T-helper 17 cell (primary cell): ENCODE data around the gene HOXC9. TPM values are rescaled to one million over a fixed set of nuclear protein-coding genes. Genes with fewer than 3 reads are reported as not detected.

Experiments
- ATAC-seq: fragments of 150-1000 bp; cut with Tn5 transposase; 2 replicates; pipeline ENCODE4 v1.10.0; 2021; ENCODE audit warnings: mild to moderate bottlenecking, moderate library complexity
- DNase-seq, 3 donors: peaks; one replicate each; pipeline versions ENCODE4 v3.0.0 to v3.0.0-alpha.2; 2020 to 2021
- H3K9me3 ChIP-seq: one replicate; pipeline ENCODE4 v1.7.0; 2013; ENCODE audit warnings: low read length, mild to moderate bottlenecking; ENCODE audit not compliant: control insufficient read depth, poor library complexity, severe bottlenecking
- H3K27ac Mint-ChIP-seq: one replicate; pipeline ENCODE4 v1.8.0; 2022; ENCODE audit warnings: mild to moderate bottlenecking, moderate library complexity, mixed read lengths
- H3K27me3 Mint-ChIP-seq: one replicate; pipeline ENCODE4 v1.8.0; 2022; ENCODE audit warnings: mixed read lengths
- H3K36me3 Mint-ChIP-seq: one replicate; pipeline ENCODE4 v1.8.0; 2022; ENCODE audit warnings: low read depth, mixed read lengths
- H3K4me1 Mint-ChIP-seq: one replicate; pipeline ENCODE4 v1.8.0; 2022; ENCODE audit warnings: mild to moderate bottlenecking, mixed read lengths
- H3K4me3 Mint-ChIP-seq: one replicate; pipeline ENCODE4 v1.8.0; 2022; ENCODE audit warnings: mild to moderate bottlenecking, moderate library complexity, mixed read lengths
- total RNA-seq, 4 donors: library from RNA in 2 of 4; stranded (reverse) in 2 of 4; gene quantifications; one replicate each; pipeline ENCODE4 v1.2.3 and lab custom pipeline; 2022 to 2026

Gene HOXC9
- total RNA-seq, 2 donors from 2014 or later = not detected

DNA sequence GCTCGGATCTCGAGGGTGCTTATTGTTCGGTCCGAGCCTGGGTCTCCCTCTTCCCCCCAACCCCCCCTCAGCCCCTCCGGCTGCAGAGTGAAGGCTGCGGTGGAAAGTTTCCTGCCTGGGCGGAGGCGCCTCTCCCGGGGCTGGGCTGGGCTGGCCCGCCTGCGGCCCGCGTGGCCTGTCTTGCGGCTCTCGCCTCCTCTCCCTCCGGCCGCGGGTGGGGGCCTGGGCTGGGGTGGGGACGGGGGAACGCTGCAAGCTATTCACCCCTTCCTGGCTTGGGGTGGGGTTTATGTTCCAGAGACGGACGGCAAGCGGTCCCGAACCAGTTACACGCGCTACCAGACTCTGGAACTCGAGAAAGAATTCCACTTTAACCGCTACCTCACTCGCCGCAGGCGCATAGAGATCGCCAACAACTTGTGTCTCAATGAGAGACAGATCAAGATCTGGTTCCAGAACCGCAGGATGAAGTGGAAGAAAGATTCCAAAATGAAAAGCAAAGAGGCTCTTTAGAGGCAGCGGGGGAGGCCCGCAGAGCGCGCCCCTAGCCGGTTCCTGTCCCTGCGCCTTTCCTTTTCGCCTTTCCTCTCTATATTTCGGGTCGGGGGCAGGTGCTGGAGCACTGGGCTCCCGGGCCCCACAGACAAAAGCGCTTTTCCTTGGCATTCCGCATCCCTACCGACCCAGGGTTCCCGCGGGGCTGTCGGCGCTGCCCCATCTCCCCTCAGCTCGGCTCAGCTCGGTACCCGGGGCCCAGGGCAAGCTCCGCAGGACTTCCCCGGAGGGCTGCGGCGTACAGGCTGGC, 34.2 kb downstream of the HOXC9 start:
- H3K4me3 Mint-ChIP-seq = peak overlapping the region; percentile 43
- H3K27ac Mint-ChIP-seq = no peak overlapping the region
- H3K36me3 Mint-ChIP-seq = peaks cover 5% of the 10 kb centered on the region
- peaks cover 12% of the 10 kb centered on the region for H3K4me1 Mint-ChIP-seq
- ATAC-seq (no peak), DNase-seq (no peak)
- H3K9me3 ChIP-seq = peaks cover 12% of the 10 kb centered on the region
- H3K27me3 Mint-ChIP-seq = peaks cover 93% of the 10 kb centered on the region

DNA sequence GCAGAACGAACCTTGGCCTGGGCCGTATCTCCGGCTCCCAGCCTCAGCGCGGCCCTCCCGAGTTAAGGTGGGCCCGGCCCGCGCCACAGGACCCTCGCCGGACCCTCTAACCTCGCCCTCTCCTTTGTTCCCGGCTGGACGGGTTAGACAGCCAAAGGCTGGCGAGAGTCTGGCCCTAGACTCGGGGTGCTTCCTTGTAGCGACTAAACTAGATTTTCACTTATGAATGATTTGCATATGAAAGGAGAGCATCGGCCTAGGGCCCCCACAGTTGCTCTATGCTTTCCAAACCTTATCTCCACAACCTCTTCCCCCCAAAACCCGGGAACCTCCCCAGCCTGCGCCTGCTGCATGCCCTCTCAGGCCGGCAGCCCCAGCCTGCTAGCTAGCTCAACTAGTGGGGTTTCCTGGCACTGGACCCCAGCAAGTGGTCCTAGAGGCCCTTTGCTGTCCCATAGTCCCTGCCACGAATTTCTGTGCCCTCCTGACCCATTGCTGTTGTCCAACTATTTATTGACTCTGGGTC, 34.9 kb downstream of the HOXC9 start:
- H3K27me3 Mint-ChIP-seq = peaks cover 94% of the 10 kb centered on the region
- peaks cover 12% of the 10 kb centered on the region for H3K4me1 Mint-ChIP-seq
- H3K9me3 ChIP-seq = peaks cover 12% of the 10 kb centered on the region
- ATAC-seq = no peak
- no peak for DNase-seq
- H3K36me3 Mint-ChIP-seq = peaks cover 5% of the 10 kb centered on the region
- no peak overlapping the region for H3K27ac Mint-ChIP-seq
- peak overlapping the region; percentile 59 for H3K4me3 Mint-ChIP-seq

- Mint-ChIP-seq H3K4me3 (no peak overlapping the region), H3K36me3 (peaks cover 5% of the 10 kb centered on the region), H3K27ac (no peak overlapping the region), H3K27me3 (peaks cover 94% of the 10 kb centered on the region), H3K4me1 (peaks cover 10% of the 10 kb centered on the region)
- H3K9me3 ChIP-seq = peaks cover 12% of the 10 kb centered on the region
- no peak for DNase-seq
- no peak for ATAC-seq
Observed at GRCh38 chr12:54035568-54036264, 35.8 kb downstream of the HOXC9 start.

GRCh38 chr12:54036620-54037359, 36.8 kb downstream of the HOXC9 start:
- no peak overlapping the region for H3K27ac Mint-ChIP-seq
- ATAC-seq (no peak), DNase-seq (no peak)
- peaks cover 8% of the 10 kb centered on the region for H3K4me1 Mint-ChIP-seq
- H3K36me3 Mint-ChIP-seq = peaks cover 5% of the 10 kb centered on the region
- no peak overlapping the region for H3K4me3 Mint-ChIP-seq
- H3K27me3 Mint-ChIP-seq = peaks cover 86% of the 10 kb centered on the region
- H3K9me3 ChIP-seq = peaks cover 12% of the 10 kb centered on the region

DNA sequence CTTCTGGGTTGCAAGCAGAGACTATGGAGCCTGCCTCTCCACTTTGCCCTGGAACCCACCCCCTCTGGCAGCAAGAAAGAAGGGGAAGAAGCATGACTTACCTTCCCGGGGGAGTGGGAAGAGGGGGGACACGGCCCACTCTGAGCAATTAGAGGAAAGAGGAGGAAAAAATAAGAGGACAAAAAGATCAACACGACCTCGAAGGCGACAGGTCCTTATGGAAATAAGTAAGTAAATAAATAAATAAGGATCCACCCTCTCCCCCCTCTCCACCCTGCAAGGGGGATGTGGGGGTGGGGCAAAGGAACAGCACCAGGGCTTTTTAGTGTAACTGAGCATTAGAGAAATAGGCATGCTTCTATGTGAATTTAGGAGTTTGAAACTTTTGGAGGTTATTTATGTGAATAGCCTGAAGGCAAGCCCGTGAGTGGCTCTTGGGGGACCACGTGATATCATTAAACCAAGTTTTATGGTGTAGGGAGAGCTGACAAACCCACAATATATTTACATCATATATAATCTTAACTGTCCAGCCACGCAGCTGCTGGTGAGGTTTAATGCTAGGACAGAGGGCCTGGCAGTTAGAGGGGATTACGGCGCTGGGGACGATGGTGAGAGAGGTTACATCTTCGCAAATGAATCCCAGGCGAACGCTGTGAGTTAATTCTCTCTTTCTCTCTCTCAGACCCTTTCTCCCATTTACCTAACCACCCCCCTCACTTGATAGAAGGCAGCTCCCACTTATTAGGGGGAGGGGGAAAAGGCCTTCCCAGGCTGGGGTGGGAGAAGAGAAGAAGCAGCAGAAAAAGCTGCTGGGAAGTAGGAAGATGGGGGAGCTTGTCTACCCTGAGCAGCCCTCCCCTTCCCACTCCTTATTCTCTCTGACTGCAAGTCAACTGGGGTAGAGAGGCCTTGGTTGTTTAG, 37.7 kb downstream of the HOXC9 start:
- peaks cover 4% of the 10 kb centered on the region for H3K9me3 ChIP-seq
- H3K4me1 Mint-ChIP-seq = peaks cover 8% of the 10 kb centered on the region
- peaks cover 5% of the 10 kb centered on the region for H3K36me3 Mint-ChIP-seq
- H3K4me3 Mint-ChIP-seq = no peak overlapping the region
- peaks cover 85% of the 10 kb centered on the region for H3K27me3 Mint-ChIP-seq
- DNase-seq (no peak), ATAC-seq (no peak)
- no peak overlapping the region for H3K27ac Mint-ChIP-seq

- Mint-ChIP-seq H3K4me3 (no peak overlapping the region), H3K27ac (no peak overlapping the region), H3K27me3 (peaks cover 85% of the 10 kb centered on the region), H3K4me1 (peaks cover 8% of the 10 kb centered on the region), H3K36me3 (peaks cover 5% of the 10 kb centered on the region)
- ATAC-seq (no peak), DNase-seq (no peak)
- H3K9me3 ChIP-seq = no peaks in the 10 kb centered on the region
Observed at GRCh38 chr12:54038284-54038870, 38.4 kb downstream of the HOXC9 start.

DNA sequence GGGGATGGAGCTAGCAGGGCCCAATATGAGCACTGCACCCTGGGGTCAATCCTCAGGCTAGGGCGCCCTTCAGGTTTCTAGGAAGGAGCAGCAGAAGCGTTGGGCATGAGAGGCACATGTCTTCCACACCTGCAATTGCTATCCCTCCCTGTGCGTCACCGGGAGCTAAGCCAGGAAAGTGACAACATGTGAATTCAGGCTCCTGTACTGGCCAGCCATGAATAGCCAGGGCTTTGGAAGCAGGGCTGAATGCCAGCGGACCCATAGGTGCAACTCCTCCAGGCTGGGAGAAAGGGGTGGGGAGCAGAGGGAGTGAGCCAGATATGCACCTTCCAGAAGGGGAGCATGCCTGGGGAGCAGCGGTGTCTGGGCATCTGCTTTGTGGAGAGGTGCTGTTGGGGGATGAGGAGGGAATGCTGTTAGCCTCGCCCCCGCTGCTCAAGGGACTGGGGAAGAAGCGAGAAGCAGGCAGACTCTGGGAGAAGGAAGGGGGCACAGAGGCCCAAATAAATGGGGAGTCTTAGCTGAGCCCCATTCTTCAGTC, 39.0 kb downstream of the HOXC9 start:
- DNase-seq = no peak
- peaks cover 3% of the 10 kb centered on the region for H3K36me3 Mint-ChIP-seq
- H3K9me3 ChIP-seq = no peaks in the 10 kb centered on the region
- peaks cover 5% of the 10 kb centered on the region for H3K4me1 Mint-ChIP-seq
- peaks cover 88% of the 10 kb centered on the region for H3K27me3 Mint-ChIP-seq
- H3K27ac Mint-ChIP-seq = no peak overlapping the region
- no peak overlapping the region for H3K4me3 Mint-ChIP-seq
- no peak for ATAC-seq

DNA sequence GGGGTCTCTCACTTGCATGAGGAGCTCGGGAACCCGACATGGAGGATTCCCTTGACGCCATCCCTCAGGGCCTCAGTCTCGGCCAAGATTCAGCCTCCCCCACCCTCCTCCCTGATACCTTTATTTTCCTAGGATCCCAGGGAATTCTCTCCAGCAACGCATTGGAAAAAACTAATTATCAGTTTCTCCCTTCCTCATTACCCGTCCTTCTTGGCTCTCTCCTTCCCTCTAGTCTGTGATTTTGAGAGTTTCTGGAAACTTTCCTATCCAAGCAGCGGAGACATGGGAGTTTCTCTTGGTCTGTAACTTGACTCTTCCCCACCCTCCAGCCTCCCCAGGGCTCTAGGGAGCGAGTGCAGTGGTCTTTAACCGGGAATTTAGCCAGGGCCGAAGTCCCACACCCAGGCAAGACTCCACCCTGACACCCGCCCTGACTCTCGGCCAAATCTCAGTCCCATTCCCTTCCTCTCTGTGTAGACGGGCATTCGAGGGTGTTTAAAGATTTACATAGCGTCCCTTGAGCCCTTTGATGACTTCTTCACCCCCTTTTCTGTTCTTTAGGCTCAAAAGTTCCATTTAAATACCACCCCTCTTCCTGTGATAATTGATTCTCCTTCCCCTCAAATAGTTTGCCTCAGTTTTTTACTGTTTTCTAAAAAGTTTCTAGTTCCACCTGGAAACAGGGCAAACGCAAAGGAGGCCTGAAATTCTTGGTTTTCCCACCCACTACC, 39.6 kb downstream of the HOXC9 start:
- no peaks in the 10 kb centered on the region for H3K9me3 ChIP-seq
- H3K27me3 Mint-ChIP-seq = peaks cover 90% of the 10 kb centered on the region
- peaks cover 5% of the 10 kb centered on the region for H3K4me1 Mint-ChIP-seq
- no peak overlapping the region for H3K27ac Mint-ChIP-seq
- H3K36me3 Mint-ChIP-seq = peaks cover 3% of the 10 kb centered on the region
- H3K4me3 Mint-ChIP-seq = no peak overlapping the region
- DNase-seq (no peak), ATAC-seq (no peak)

GRCh38 chr12:54040148-54040494, 40.2 kb downstream of the HOXC9 start:
- no peak overlapping the region for H3K4me3 Mint-ChIP-seq
- ATAC-seq = no peak
- H3K27ac Mint-ChIP-seq = no peak overlapping the region

DNA sequence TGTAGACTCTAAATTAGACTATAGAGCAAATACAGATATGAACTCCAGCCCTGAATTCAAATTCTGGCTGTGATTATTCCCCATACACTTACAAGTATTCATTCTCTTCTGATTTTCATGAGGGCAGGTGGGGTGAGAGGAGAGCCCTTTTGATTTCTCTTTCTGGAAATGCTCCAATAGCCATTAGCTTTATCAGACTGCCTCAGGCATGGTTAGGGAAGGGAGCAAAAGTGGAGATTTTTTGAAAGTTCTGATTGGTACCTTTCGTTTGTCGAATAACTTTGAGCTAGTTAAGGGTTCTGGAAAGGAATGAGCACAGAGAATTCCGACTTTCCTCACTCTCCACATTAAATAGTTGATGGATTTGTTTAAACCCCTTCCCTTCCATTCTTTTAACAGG, 40.7 kb downstream of the HOXC9 start:
- Mint-ChIP-seq H3K4me1 (peaks cover 2% of the 10 kb centered on the region), H3K27me3 (peaks cover 91% of the 10 kb centered on the region), H3K36me3 (peaks cover 2% of the 10 kb centered on the region), H3K4me3 (no peak overlapping the region), H3K27ac (no peak overlapping the region)
- H3K9me3 ChIP-seq = no peaks in the 10 kb centered on the region
- ATAC-seq (no peak), DNase-seq (no peak)

More at GRCh38 chr12:54040148-54040494, 40.2 kb downstream of the HOXC9 start:
- Mint-ChIP-seq H3K36me3 (peaks cover 3% of the 10 kb centered on the region), H3K27me3 (peaks cover 91% of the 10 kb centered on the region), H3K4me1 (peaks cover 2% of the 10 kb centered on the region)
- H3K9me3 ChIP-seq = no peaks in the 10 kb centered on the region
- no peak for DNase-seq

GRCh38 chr12:54041097-54041690, 41.2 kb downstream of the HOXC9 start:
- H3K4me1 Mint-ChIP-seq = peaks cover 2% of the 10 kb centered on the region
- H3K27me3 Mint-ChIP-seq = peaks cover 91% of the 10 kb centered on the region
- DNase-seq = no peak
- no peak for ATAC-seq
- H3K4me3 Mint-ChIP-seq = no peak overlapping the region
- H3K36me3 Mint-ChIP-seq = no peaks in the 10 kb centered on the region
- H3K27ac Mint-ChIP-seq = no peak overlapping the region
- no peaks in the 10 kb centered on the region for H3K9me3 ChIP-seq
